ENCODE results near the gene EEF1A1. TPM values are rescaled to one million over a fixed set of nuclear protein-coding genes. Genes with fewer than 3 reads are reported as not detected.
"Not testable (repeated sequence)": the region's sequence is repeated elsewhere in the genome, so short reads cannot be mapped to it uniquely, and the experiment has no call there.

Gene EEF1A1
- total RNA-seq, 1 experiment from 2014 or later = 7,052 TPM

DNA sequence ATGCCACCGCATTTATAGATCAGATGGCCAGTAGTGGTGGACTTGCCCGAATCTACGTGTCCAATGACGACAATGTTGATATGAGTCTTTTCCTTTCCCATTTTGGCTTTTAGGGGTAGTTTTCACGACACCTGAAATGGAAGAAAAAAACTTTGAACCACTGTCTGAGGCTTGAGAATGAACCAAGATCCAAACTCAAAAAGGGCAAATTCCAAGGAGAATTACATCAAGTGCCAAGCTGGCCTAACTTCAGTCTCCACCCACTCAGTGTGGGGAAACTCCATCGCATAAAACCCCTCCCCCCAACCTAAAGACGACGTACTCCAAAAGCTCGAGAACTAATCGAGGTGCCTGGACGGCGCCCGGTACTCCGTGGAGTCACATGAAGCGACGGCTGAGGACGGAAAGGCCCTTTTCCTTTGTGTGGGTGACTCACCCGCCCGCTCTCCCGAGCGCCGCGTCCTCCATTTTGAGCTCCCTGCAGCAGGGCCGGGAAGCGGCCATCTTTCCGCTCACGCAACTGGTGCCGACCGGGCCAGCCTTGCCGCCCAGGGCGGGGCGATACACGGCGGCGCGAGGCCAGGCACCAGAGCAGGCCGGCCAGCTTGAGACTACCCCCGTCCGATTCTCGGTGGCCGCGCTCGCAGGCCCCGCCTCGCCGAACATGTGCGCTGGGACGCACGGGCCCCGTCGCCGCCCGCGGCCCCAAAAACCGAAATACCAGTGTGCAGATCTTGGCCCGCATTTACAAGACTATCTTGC lies 725 bp downstream of the EEF1A1 start:
- peaks cover 14% of the 10 kb centered on the region for H3K4me1 Mint-ChIP-seq (ENCODE audit: low read depth, unreplicated experiment)
- no TSS peak for BruUV-seq (replicated peaks)
- TF ChIP-seq, protein P1, sequence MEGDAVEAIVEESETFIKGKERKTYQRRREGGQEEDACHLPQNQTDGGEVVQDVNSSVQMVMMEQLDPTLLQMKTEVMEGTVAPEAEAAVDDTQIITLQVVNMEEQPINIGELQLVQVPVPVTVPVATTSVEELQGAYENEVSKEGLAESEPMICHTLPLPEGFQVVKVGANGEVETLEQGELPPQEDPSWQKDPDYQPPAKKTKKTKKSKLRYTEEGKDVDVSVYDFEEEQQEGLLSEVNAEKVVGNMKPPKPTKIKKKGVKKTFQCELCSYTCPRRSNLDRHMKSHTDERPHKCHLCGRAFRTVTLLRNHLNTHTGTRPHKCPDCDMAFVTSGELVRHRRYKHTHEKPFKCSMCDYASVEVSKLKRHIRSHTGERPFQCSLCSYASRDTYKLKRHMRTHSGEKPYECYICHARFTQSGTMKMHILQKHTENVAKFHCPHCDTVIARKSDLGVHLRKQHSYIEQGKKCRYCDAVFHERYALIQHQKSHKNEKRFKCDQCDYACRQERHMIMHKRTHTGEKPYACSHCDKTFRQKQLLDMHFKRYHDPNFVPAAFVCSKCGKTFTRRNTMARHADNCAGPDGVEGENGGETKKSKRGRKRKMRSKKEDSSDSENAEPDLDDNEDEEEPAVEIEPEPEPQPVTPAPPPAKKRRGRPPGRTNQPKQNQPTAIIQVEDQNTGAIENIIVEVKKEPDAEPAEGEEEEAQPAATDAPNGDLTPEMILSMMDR (IDR thresholded peaks at IDR 0.05; ENCODE audit: unreplicated experiment) = no peak
- peaks cover 21% of the 10 kb centered on the region for H3K27me3 Mint-ChIP-seq (ENCODE audit: unreplicated experiment)
- CTCF ChIA-PET = interaction anchor here (1.0 kb wide), 1 partner anchor 125 kb away, joined by 7 read pairs; the partner anchor contains the start of gene DDX43
- no peaks in the 10 kb centered on the region for H3K9me3 Mint-ChIP-seq (ENCODE audit: low read depth, unreplicated experiment)
- intact Hi-C loops (cut with micrococcal nuclease; ENCODE audit: unreplicated experiment) = loop anchor here (5.0 kb wide), 1 partner anchor 47 kb away; no protein-coding TSS in a partner anchor
- DNase-seq = peak; percentile 78
- H3K27ac Mint-ChIP-seq (ENCODE audit: unreplicated experiment) = peak overlapping the region; percentile 99
- H3K36me3 Mint-ChIP-seq (ENCODE audit: insufficient read depth, unreplicated experiment) = peaks cover 89% of the 10 kb centered on the region
- H3K4me3 Mint-ChIP-seq (ENCODE audit: low read depth, unreplicated experiment) = peak overlapping the region; percentile 92

DNA sequence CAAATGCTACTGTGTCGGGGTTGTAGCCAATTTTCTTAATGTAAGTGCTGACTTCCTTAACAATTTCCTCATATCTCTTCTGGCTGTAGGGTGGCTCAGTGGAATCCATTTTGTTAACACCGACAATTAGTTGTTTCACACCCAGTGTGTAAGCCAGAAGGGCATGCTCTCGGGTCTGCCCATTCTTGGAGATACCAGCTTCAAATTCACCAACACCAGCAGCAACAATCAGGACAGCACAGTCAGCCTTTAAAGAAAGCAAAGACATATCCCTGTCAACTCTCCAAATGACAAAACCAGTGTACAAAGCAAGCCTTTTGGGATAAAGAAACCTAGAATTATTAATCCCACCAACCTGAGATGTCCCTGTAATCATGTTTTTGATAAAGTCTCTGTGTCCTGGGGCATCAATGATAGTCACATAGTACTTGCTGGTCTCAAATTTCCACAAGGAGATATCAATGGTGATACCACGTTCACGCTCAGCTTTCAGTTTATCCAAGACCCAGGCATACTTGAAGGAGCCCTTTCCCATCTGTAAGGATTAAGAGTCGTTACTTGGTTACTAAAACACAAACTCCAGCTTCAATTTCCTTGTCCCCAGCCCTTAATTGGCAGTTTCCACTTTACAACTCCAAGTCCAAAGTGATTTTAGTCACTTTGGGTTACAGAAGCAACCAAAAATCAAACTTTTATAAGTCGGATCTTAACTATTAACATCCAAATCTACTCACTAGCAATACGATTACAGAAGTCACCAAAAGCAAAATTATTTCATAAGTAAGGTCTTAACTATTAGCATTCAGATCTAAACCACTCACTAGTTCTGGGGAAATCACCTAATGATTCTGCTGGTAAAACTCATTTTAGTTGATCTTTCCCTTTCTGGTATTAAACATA lies 1.6 kb downstream of the EEF1A1 start:
- intact Hi-C loops (cut with micrococcal nuclease; ENCODE audit: unreplicated experiment); CTCF ChIA-PET; DNase-seq; H3K9me3 Mint-ChIP-seq (ENCODE audit: low read depth, unreplicated experiment): not testable (repeated sequence)
- peaks cover 21% of the 10 kb centered on the region for H3K27me3 Mint-ChIP-seq (ENCODE audit: unreplicated experiment)
- peaks cover 14% of the 10 kb centered on the region for H3K4me1 Mint-ChIP-seq (ENCODE audit: low read depth, unreplicated experiment)
- H3K36me3 Mint-ChIP-seq (ENCODE audit: insufficient read depth, unreplicated experiment) = peaks cover 98% of the 10 kb centered on the region
- H3K27ac Mint-ChIP-seq (ENCODE audit: unreplicated experiment) = peak overlapping the region; percentile 99
- TSS peak; percentile 39 for BruUV-seq (replicated peaks)
- H3K4me3 Mint-ChIP-seq (ENCODE audit: low read depth, unreplicated experiment) = peak overlapping the region; percentile 92

DNA sequence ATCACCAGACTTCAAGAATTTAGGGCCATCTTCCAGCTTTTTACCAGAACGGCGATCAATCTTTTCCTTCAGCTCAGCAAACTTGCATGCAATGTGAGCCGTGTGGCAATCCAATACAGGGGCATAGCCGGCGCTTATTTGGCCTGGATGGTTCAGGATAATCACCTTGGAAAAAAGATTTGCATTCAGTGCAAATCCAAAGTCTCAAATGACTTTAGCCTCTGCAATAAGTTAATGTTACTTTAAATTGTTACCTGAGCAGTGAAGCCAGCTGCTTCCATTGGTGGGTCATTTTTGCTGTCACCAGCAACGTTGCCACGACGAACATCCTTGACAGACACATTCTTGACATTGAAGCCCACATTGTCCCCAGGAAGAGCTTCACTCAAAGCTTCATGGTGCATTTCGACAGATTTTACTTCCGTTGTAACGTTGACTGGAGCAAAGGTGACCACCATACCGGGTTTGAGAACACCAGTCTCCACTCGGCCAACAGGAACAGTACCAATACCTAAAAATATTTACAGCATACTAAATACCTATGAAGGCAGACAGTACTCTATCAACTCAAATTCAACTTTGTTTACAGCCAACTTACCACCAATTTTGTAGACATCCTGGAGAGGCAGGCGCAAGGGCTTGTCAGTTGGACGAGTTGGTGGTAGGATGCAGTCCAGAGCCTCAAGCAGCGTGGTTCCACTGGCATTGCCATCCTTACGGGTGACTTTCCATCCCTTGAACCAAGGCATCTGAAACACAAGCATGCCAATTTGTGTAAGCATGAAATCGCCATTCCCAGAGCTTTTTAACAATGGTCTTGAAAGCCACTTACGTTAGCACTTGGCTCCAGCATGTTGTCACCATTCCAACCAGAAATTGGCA lies 2.5 kb downstream of the EEF1A1 start:
- Mint-ChIP-seq H3K4me3 (ENCODE audit: low read depth, unreplicated experiment) (peak overlapping the region; percentile 92), H3K4me1 (ENCODE audit: low read depth, unreplicated experiment) (peaks cover 14% of the 10 kb centered on the region), H3K27me3 (ENCODE audit: unreplicated experiment) (peaks cover 21% of the 10 kb centered on the region), H3K36me3 (ENCODE audit: insufficient read depth, unreplicated experiment) (peaks cover 99% of the 10 kb centered on the region), H3K27ac (ENCODE audit: unreplicated experiment) (peak overlapping the region; percentile 99)
- BruUV-seq (replicated peaks); DNase-seq; CTCF ChIA-PET; H3K9me3 Mint-ChIP-seq (ENCODE audit: low read depth, unreplicated experiment); intact Hi-C loops (cut with micrococcal nuclease; ENCODE audit: unreplicated experiment): not testable (repeated sequence)

DNA sequence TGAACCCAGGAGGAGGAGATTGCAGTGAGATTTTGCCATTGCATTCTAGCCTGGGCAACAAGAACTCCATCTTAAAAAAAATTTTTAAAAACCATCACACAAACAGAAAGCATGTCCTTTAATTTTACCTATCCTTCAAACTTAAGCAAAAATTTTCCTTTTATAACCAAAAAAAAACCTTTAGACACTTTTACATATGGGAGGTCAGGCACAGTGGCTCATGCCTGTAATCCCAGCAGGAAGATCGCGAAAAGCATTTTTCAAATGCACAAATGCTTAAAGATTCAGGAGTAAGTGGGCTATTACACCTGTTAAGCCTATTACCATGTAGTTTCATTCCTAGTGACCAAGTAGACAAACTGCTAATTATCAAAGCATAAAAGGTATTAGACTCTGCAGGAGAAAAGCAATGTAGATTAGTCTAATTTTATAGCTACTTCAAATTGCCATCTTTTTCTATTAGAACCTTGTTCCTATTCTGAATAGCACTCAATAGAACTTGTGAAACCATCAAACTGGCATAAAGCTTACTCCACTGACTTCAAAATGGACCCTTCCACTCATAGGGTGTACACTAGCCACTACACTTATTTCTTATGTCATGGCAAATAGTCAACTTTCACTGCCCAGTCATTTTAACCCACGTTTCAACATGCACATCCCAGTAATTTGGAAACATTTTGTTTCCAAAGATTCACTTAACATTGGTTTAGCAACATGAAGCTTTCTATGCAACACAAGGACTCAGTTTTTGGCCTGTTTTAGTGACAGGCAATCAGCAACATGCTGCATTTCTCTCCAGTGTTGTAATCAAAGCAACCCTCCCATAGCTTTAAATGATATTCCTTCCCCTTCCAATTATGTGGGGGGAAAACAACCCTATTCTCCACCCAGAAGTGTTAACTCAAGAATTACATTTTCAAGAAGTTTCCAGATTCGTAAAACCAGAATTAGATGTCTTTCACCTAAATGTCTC lies 4.0 kb downstream of the EEF1A1 start:
- CTCF ChIA-PET = no interaction called here
- DNase-seq = no peak
- Mint-ChIP-seq H3K27me3 (ENCODE audit: unreplicated experiment) (peaks cover 21% of the 10 kb centered on the region), H3K27ac (ENCODE audit: unreplicated experiment) (peak overlapping the region; percentile 29), H3K4me3 (ENCODE audit: low read depth, unreplicated experiment) (peak overlapping the region; percentile 68), H3K4me1 (ENCODE audit: low read depth, unreplicated experiment) (peaks cover 14% of the 10 kb centered on the region), H3K9me3 (ENCODE audit: low read depth, unreplicated experiment) (no peaks in the 10 kb centered on the region), H3K36me3 (ENCODE audit: insufficient read depth, unreplicated experiment) (peaks cover 97% of the 10 kb centered on the region)
- no TSS peak for BruUV-seq (replicated peaks)
- TF ChIP-seq, protein P1 (IDR thresholded peaks at IDR 0.05; ENCODE audit: unreplicated experiment) = no peak
- intact Hi-C loops (cut with micrococcal nuclease; ENCODE audit: unreplicated experiment) = loop anchor here (2.0 kb wide), 1 partner anchor 136 kb away; the partner anchor contains the start of gene SLC17A5

All from Calu3 (cell line).